Liver (tissue), 9 donors: ENCODE results near the gene ABCC9. TPM values are rescaled to one million over a fixed set of nuclear protein-coding genes. Genes with fewer than 3 reads are reported as not detected.

Experiments used
- DNase-seq: peaks from one replicate; pipeline ENCODE4 v3.0.0-alpha.2; 2017; ENCODE audit warnings: low spot score
- H3K27ac ChIP-seq, 2 donors: one replicate each; pipeline ENCODE4 v1.7.0; 2013; ENCODE audit warnings: inconsistent platforms in 2 of 2, low read length in 2 of 2, control low read depth in 1 of 2, low read depth in 1 of 2, mild to moderate bottlenecking in 1 of 2
- H3K27me3 ChIP-seq, 4 donors: one replicate each; pipeline versions ENCODE4 v1.6.1 to v1.7.0; 2013; ENCODE audit warnings: low read length in 3 of 4, inconsistent platforms in 1 of 4, mild to moderate bottlenecking in 1 of 4, moderate library complexity in 1 of 4; ENCODE audit not compliant: control insufficient read depth in 4 of 4, insufficient read depth in 4 of 4
- H3K36me3 ChIP-seq, 4 donors: one replicate each; pipeline versions ENCODE4 v1.6.1 to v1.7.0; 2013; ENCODE audit warnings: low read length in 3 of 4, mild to moderate bottlenecking in 3 of 4, low read depth in 1 of 4, moderate library complexity in 1 of 4; ENCODE audit not compliant: control insufficient read depth in 4 of 4, insufficient read depth in 3 of 4
- H3K4me1 ChIP-seq, 4 donors: one replicate each; pipeline versions ENCODE4 v1.6.1 to v1.7.0; 2013; ENCODE audit warnings: low read length in 3 of 4, mild to moderate bottlenecking in 3 of 4, moderate library complexity in 1 of 4; ENCODE audit not compliant: control insufficient read depth in 4 of 4, insufficient read depth in 4 of 4
- H3K4me3 ChIP-seq, 3 donors: one replicate each; pipeline versions ENCODE4 v1.6.1 to v1.7.0; 2013; ENCODE audit warnings: low read length in 3 of 3, control low read depth in 1 of 3, low read depth in 1 of 3, mild to moderate bottlenecking in 1 of 3
- H3K9ac ChIP-seq, 2 donors: one replicate each; pipeline ENCODE4 v1.7.0; 2013; ENCODE audit warnings: low read length in 2 of 2, mild to moderate bottlenecking in 2 of 2, moderate library complexity in 2 of 2, control low read depth in 1 of 2, low read depth in 1 of 2
- H3K9me3 ChIP-seq, 4 donors: one replicate each; pipeline versions ENCODE4 v1.6.1 to v1.7.0; 2013; ENCODE audit warnings: low read length in 3 of 4; ENCODE audit not compliant: control insufficient read depth in 4 of 4
- ATF3 ChIP-seq: IDR thresholded peaks from 2 replicates; pipeline ENCODE4 v1.6.1; 2016; ENCODE audit warnings: antibody characterized with exemption
- CTCF ChIP-seq: fragments of 150-350 bp; IDR thresholded peaks from 2 replicates; pipeline ENCODE4 v1.5.1; 2017; ENCODE audit warnings: improper control_type of control experiment, low read depth, low read length; ENCODE audit not compliant: missing input control
- EGR1 ChIP-seq, 2 donors: IDR thresholded peaks; 2 replicates each; pipeline ENCODE4 v1.6.1; 2016 to 2018; ENCODE audit warnings: antibody characterized with exemption in 2 of 2, low read depth in 2 of 2
- FOXA1 ChIP-seq: IDR thresholded peaks from 2 replicates; pipeline ENCODE4 v1.6.1; 2016; ENCODE audit warnings: antibody characterized with exemption
- FOXA2 ChIP-seq: IDR thresholded peaks from 2 replicates; pipeline ENCODE4 v1.6.1; 2016; ENCODE audit warnings: antibody characterized with exemption
- GABPA ChIP-seq, 2 donors: IDR thresholded peaks in 1 of 2; conservative IDR thresholded peaks in 1 of 2; 2 replicates each; pipeline ENCODE4 v1.6.1; 2016; ENCODE audit warnings: antibody characterized with exemption in 2 of 2, mild to moderate bottlenecking in 1 of 2, moderate library complexity in 1 of 2
- HNF4A ChIP-seq, 2 donors: conservative IDR thresholded peaks; 2 replicates each; pipeline ENCODE4 v1.6.1; 2016; ENCODE audit warnings: antibody characterized with exemption in 2 of 2, mild to moderate bottlenecking in 2 of 2
- HNF4G ChIP-seq: IDR thresholded peaks from 2 replicates; pipeline ENCODE4 v1.6.1; 2016; ENCODE audit warnings: antibody characterized with exemption
- JUND ChIP-seq, 2 donors: IDR thresholded peaks; 2 replicates each; pipeline ENCODE4 v1.6.1; 2016; ENCODE audit warnings: antibody characterized with exemption in 2 of 2
- MAX ChIP-seq: IDR thresholded peaks from 2 replicates; pipeline ENCODE4 v1.6.1; 2016; ENCODE audit warnings: antibody characterized with exemption
- NR2F2 ChIP-seq: IDR thresholded peaks from 2 replicates; pipeline ENCODE4 v1.6.1; 2016; ENCODE audit warnings: antibody characterized with exemption
- RAD21 ChIP-seq, 2 donors: IDR thresholded peaks; 2 replicates each; pipeline ENCODE4 v1.6.1; 2016; ENCODE audit warnings: antibody characterized with exemption in 2 of 2, mild to moderate bottlenecking in 2 of 2
- REST ChIP-seq: IDR thresholded peaks from 2 replicates; pipeline ENCODE4 v1.6.1; 2016; ENCODE audit warnings: antibody characterized with exemption, mild to moderate bottlenecking
- RXRA ChIP-seq, 2 donors: IDR thresholded peaks; 2 replicates each; pipeline ENCODE4 v1.6.1; 2017 to 2018; ENCODE audit warnings: antibody characterized with exemption in 2 of 2, mild to moderate bottlenecking in 1 of 2
- SP1 ChIP-seq: IDR thresholded peaks from 2 replicates; pipeline ENCODE4 v1.6.1; 2018; ENCODE audit warnings: antibody characterized with exemption, mild to moderate bottlenecking
- TAF1 ChIP-seq: conservative IDR thresholded peaks from 2 replicates; pipeline ENCODE4 v1.6.1; 2016; ENCODE audit warnings: antibody characterized with exemption, mild to moderate bottlenecking
- YY1 ChIP-seq: IDR thresholded peaks from 2 replicates; pipeline ENCODE4 v1.6.1; 2016; ENCODE audit warnings: antibody characterized with exemption, mild to moderate bottlenecking
- ZBTB33 ChIP-seq: IDR thresholded peaks from 2 replicates; pipeline ENCODE4 v1.6.1; 2016; ENCODE audit warnings: antibody characterized with exemption
- WGBS: extraction: QIAGEN DNeasy Blood & Tissue Kit; methylation state at CpG from one replicate; pipeline ENCODE4 v1.1.7; 2013; 5-methylcytosine and 5-hydroxymethylcytosine counted together
- polyA plus RNA-seq, 2 donors: library from polyadenylated mRNA; stranded (reverse) in 1 of 2; unstranded in 1 of 2; fragments of 200-250 nt in 1 of 2; fragments of >200 nt in 1 of 2; fragmentation: Nextera tagmentation in 1 of 2; extraction: Ambion mirVana in 1 of 2; gene quantifications; one replicate each; pipeline versions ENCODE4 v1.2.1 to v1.2.3, GENCODE V29; 2013 to 2015
- total RNA-seq, 2 donors: library from RNA; depleted of rRNA; stranded (reverse); fragments of >200 nt; gene quantifications; one replicate each; pipeline ENCODE4 v1.2.3, GENCODE V29; 2014
- donor health status: healthy.
- donor health status: healthy.
- donor health status: healthy.
- donor health status: healthy.
- donor health status: healthy.

The ABCC9 gene
- total and polyA plus RNA-seq, 4 donors = 2.7 to 55.6 (median 10.7) TPM

GRCh38 chr12:21879312-21879711 is 61.9 kb downstream of the ABCC9 start (continued):
- TF ChIP-seq HNF4G = no peak
- peak; percentile 46 to 60 for TF ChIP-seq RAD21 (IDR thresholded peaks at IDR 0.05)

- no peak overlapping the region for H3K27ac ChIP-seq
- peaks cover 0 to 14% (median 7%) of the 10 kb centered on the region in 4 donors for H3K36me3 ChIP-seq
- no peaks in the 10 kb centered on the region for H3K9me3 ChIP-seq
- no peak overlapping the region for H3K4me3 ChIP-seq
- peaks cover 4 to 33% (median 30%) of the 10 kb centered on the region in 4 donors for H3K4me1 ChIP-seq
- no peak overlapping the region for H3K9ac ChIP-seq
- WGBS = 94% methylated on average over 2 of the region's 2 CpGs
- no peak for TF ChIP-seq JUND (IDR thresholded peaks at IDR 0.05)
- no peak for TF ChIP-seq CTCF
- TF ChIP-seq FOXA2 = no peak
- TF ChIP-seq EGR1 (IDR thresholded peaks at IDR 0.05; ENCODE audit: low read depth in 2 of 2) = no peak
- no peak for TF ChIP-seq MAX
- H3K27me3 ChIP-seq = no peaks in the 10 kb centered on the region
- no peak for DNase-seq
Measured at GRCh38 chr12:21877293-21877982, 63.8 kb downstream of the ABCC9 start.

- H3K9ac ChIP-seq = no peak overlapping the region
- H3K27me3 ChIP-seq = no peaks in the 10 kb centered on the region
Measured at GRCh38 chr12:21865846-21866245, 75.4 kb downstream of the ABCC9 start.

More at GRCh38 chr12:21865846-21866245, 75.4 kb downstream of the ABCC9 start:
- Histone ChIP-seq H3K4me1 (peaks cover 1 to 9% (median 6%) of the 10 kb centered on the region in 4 donors), H3K27ac (no peak overlapping the region), H3K36me3 (peaks cover 0 to 23% (median 14%) of the 10 kb centered on the region in 4 donors), H3K9me3 (peaks cover 0 to 3% (median 0%) of the 10 kb centered on the region in 4 donors), H3K4me3 (no peak overlapping the region)
- TF ChIP-seq SP1 (no peak), RXRA (IDR thresholded peaks at IDR 0.05) (no peak), FOXA1 (no peak), HNF4G (no peak), ZBTB33 (no peak), GABPA (IDR thresholded peaks at IDR 0.05 in 1 of 2, conservative IDR thresholded peaks at IDR 0.05 in 1 of 2) (no peak), EGR1 (IDR thresholded peaks at IDR 0.05; ENCODE audit: low read depth in 2 of 2) (no peak), TAF1 (no peak), CTCF (no peak), YY1 (no peak), JUND (IDR thresholded peaks at IDR 0.05) (no peak), RAD21 (IDR thresholded peaks at IDR 0.05) (no peak), MAX (no peak), NR2F2 (no peak), HNF4A (conservative IDR thresholded peaks at IDR 0.05) (no peak), REST (no peak), ATF3 (no peak), FOXA2 (no peak)
- no peak for DNase-seq
